Fibroblast of skin of right biceps (primary cell): ENCODE results near the gene RAB33B.
"Not testable (repeated sequence)": the region's sequence is repeated elsewhere in the genome, so short reads cannot be mapped to it uniquely, and the experiment has no call there.

ENCODE experiments used
- DNase-seq: peaks from one replicate; pipeline ENCODE4 v3.0.0-alpha.2; 2013

The RAB33B gene

DNA sequence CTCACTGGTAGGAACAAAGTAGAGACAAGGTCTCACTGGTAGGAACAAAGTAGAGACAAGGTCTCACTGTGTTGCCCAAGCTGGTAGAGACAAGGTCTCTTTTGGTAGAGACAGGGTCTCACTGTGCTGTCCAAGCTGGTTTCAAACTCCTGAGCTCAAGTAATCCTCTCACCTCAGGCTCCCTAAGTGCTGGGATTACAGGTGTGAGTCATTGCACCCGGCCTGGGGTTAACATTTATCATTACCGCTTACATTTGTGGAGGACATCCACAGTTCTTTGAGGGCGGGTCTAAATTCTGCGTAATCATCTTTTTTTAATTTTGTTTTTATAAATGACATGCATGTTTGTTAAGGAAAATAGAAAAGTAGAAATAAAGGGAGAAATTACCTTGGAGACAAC lies 12.0 kb downstream of the RAB33B start:
- no peak for DNase-seq

DNA sequence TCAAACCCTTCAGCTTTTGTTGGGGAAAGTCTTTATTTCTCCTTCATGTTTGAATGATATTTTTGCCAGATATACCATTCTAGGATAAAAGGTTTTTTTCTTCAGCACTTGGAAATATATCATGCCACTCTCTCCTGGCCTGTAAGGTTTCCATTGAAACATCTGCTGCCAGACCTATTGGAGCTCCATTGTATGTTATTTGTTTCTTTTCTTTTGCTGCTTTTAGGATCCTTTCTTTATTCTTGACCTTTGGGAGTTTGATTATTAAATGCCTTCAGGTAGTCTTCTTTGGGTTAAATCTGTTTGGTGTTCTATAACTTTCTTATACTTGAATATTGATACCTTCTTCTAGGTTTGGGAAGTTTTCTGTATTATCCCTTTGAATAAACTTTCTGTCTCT lies 14.8 kb downstream of the RAB33B start:
- DNase-seq: not testable (repeated sequence)

DNA sequence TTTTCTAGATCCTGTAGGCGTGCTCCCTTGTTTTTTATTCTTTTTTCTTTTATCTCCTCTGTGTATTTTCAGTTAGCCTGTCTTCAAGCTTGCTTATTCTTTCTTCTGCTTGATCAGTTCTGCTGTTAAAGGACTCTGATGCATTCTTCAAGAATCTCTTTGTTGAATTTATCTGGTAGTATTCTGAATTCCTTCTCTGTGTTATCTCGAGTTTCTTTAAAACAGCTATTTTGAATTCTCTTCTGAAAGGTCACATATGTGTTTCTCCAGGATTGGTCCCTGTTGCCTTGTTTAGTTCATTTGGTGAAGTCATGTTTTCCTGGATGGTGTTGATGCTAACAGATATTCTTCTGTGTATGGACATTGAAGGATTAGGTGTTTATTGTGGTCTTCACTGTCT lies 15.3 kb downstream of the RAB33B start:
- no peak for DNase-seq

DNA sequence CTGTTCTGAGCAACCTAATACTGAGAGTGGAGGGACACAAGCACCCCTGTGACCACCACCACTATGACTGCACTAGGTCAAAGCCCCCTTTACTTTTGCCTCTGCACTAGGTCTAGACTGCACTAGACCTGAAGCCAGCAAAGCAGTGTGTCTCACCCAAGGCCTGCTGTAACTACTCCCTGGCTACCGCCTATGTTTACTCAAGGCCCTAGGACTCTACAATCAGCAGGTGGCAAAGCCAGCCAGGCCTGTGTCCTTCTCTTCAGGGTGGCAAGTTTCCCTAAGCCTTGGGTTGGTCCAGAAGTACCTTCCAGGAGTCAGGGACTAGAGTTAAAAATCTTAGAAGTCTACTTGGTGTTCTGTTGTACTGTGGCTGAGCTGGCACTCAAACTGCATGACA lies 15.9 kb downstream of the RAB33B start:
- DNase-seq: no peak

DNA sequence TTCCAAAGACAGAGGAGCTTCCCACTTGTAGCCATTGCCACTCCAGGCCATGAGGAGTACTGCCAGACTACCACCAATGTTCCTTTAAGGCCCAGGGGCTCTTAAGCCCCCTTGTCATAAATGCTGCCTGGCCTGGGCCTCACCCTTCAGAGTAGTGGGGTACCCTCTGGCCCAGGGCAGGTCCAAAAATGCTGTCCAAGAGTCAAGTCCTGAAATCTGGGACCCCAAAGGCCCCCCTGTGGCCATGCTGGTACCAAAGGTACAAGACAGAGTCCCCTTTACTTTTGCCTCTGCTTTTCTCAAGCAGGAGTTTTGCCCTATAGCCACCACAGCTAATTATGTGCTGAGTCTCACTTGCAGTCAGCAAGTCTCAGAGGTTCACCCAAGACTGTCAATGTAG lies 16.4 kb downstream of the RAB33B start:
- no peak for DNase-seq

DNA sequence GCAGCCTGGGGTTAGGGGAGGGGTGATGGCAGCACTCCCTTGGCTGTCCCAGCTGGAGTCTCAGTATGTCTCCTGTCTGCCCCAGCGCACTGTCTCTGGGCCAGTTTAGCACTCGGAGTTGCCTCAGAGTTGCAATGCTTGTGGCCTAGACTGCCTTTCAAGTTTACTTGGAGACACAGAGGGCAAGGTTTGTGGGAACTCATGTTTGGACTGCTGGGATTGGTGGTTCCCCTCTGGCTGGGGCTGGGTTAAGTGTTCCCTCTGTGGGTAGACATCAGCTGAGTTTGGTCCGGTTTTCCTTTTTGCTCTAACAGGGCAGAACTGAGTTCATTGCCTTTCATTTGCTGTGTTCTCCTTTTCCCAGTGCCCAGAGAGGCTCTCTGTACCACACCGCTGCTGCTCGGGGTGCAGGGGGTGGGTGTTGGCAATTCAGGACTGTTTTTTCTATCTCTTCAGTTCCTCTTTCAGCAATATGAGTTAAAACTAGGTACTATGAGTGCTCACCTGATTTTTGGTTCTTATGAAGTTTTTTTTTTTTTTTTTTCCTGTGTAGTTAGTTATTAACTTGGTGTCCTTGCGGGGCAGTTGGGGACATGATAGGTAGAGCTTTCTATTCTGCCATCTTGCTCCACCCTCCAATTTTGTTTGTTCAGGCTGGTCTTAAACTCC lies 17.2 kb downstream of the RAB33B start:
- DNase-seq: no peak

DNA sequence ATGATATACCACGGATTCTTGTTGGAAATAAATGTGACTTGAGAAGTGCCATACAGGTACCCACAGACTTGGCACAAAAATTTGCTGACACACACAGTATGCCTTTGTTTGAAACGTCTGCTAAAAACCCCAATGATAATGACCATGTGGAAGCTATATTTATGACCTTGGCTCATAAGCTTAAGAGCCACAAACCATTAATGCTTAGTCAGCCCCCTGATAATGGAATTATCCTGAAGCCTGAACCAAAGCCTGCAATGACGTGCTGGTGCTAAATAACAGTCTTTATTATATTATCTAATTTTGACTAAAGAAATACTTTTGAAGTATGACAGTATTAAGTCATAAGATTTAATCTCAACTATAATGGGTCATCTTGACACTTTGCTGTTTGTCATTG lies 18.9 kb downstream of the RAB33B start:
- DNase-seq: no peak

DNA sequence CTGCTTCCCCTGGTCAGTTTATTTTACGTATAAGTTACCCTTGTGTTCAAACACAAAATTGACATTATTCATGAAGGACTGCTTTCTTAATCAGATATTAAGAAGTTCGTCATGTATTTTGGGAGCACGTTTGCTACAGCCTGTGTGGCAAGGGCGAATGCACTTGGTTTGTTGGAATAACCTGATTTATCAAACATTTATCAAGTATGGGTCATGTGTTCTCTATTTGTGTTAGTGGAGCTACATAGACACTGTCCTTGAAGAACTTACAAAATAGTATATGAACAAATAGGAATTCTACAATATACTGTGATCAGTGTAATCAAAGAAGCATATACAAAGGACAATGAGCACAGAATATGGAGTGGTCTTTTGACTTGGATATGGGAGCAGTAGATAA lies 22.4 kb downstream of the RAB33B start:
- DNase-seq: no peak

DNA sequence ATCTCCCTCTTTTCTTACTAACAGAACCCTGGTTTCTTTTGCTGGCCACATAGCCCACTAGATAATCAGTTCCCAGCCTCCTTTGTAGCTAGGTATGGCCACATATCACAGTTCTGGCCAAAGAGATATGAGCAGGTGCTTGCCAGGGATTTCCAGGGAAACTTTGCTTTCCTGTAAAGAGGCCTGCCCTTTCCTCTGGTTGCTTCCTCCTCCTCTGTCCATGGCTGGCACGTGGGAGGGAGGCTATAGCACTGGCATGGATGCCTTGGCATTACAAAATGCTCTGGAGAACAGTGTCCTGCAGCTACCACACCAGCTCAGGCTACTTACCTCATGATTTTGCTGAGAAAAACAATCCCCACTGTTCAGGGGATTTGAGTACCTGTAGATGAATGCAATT lies 27.5 kb downstream of the RAB33B start:
- no peak for DNase-seq

DNA sequence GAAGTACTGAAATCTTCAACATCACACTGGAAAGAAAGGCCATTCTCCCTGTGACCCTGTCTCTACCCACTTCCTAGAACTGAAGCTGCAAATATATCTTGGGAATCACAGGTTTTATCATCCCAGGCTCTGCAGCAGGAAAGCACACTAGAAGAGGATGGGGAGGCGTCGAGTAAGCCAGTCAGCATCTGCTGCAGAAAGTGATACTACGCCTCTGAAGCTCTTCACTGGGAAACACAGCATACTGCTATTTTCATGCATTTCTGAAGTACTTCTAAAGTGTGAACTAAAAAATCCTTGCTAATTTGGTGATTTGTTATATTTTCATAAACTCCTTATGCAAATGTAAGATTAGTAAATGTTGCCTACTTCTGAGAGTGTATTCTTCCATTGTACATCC lies 29.1 kb downstream of the RAB33B start:
- DNase-seq: no peak

DNA sequence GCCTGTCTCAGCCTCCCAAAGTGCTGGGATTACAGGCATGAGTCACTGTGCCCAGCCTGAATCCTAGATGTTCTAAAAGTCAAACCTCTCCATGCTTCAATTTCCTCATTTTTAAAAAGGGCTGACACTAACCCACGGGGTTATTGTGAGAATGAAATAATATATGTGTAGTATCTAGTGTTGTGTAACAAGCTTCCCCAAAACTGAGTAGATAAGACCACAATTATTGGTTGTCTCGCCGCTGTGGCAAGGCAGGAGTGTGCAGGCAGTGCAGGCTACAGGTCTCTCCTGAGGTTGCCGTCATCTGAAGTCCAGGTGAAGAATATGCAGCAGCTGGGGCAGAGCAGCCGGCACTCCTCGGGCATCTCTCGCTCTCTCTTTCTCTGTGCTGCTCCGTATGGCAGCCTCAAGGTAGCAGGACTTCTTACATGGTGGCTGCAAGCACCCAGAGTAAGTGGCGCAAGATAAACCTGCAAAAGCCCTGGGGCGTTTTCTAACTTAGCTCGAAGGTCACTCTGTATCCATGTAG lies 30.9 kb downstream of the RAB33B start:
- no peak for DNase-seq

DNA sequence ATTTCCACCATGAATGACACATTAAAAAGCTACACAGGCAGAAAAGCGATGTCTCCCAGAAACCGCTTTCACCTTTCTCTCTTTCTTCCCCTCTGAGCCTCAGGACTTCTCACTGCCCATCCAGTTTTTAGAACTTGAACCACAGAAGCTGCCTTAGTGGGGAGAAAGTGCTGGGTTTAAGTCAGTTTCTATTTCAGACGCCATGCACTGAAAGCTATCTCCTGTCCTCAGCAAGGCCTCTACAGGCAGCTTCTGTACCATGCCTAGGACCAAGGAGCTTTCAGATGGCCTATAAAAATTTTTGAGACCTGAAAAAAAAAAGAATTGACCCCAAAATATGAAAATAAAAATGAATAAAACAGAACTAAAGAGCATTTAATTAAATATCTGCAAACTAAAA lies 34.5 kb downstream of the RAB33B start:
- DNase-seq: no peak

DNA sequence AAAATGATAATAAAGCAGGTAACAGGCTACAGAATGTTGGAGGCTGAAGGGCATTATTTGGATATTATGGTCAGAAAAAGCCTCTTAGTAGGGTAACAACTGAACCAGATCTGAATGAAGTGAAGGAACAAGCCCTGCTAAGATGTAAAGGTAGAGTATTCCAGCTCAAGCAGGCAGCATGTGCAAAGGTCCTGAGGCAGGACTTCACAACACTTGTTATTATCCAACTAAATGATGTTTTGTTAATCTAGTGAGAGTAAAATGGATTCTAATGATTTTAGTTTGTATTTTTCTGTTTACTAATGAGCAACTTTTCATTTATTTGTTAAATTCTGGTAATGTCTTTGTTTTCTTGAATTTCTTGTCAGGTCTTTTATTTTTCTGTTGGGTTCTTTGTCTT lies 35.7 kb downstream of the RAB33B start:
- no peak for DNase-seq

DNA sequence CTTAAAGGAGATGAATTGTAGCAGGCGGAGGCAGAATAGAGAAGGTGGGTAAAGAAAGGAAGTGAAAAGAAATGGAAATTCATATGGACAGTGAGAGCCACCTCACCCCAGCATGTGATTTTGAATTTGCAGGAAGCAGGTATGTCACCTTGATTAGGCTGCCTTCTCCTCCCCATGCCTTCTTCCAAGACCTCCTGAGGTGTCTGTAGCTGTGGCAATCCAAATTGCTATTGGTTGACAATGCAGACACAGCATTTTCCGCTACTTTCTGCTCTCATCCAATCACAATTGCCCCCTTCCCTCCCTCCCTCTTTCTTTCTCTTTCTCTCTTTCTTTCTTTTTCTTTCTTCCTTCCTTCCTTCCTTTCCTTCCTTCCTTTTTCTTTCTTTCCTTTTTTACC lies 38.5 kb downstream of the RAB33B start:
- no peak for DNase-seq

DNA sequence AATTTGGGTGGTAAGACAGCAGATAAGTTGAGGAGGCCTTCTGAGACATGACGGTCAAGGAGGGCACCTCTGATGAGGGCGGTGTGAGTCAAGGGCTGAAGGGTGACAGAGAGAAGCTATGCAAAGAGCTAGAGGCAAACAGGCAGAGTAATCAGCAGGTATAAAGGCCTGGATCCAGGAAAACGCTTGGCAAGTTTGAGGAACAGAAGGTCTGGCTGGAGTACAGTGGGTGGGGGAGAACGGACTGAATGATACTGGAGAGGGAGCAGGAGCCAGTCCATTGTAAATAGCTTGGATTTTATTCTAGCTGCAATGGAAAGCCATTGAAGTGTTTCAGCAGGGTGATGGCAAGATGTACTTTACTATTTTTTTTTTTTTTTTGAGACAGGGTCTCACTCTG lies 39.3 kb downstream of the RAB33B start:
- DNase-seq: no peak

DNA sequence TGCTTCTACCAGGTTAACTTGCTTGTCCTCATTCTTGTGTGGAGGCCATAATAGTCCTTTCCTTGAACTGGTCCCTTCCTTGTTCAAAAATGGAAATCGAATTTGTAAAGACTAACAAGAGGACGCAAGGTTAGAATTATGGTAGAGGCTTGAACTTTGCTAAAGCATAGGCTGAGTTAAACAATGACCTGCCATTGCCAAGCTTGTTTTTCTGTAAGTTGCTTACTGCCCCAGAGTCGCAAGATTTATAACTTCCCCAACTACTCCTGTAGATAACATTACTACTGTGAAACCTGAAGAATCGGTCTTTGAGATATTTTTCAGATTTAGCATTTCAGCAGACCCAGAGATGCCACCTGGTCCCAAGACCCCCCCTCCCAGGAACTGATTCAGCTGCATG lies 45.3 kb downstream of the RAB33B start:
- no peak for DNase-seq

DNA sequence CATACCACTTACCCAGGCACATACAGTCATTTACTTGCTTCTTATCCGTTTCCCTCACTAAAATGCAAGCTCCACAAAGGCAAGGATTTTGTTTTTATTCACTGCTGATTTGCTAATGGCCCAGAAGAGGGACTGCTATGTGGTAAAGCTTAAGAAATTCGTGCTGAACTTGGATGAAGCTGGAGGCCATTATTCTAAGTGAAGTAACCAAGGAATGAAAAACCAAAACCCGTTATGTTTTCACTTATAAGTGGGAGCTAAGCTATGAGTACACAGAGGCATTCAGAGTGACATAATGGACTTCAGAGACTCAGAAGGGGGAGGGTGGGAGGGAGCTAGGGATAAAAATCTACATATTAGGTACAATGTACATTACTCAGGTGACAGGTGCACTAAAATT lies 47.2 kb downstream of the RAB33B start:
- peak; percentile 9 for DNase-seq

DNA sequence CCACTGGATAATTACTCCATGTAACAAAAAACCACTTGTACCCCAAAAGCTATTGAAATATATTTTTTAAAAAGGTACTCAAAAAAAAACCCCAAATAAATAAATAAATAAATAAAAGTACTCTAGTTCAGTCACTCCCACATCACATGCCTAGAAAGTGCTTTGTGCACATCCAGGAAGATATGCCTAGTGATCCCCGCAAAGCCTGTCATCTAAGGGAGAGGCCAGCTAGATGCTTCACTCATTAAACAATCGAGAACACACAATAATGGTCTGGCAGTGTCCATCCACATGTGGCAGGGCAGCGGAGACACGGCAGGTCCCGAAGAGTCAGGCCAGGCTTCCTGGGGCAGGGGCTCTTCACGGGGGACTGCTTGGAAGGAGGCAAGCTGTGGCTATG lies 47.6 kb downstream of the RAB33B start:
- no peak for DNase-seq

DNA sequence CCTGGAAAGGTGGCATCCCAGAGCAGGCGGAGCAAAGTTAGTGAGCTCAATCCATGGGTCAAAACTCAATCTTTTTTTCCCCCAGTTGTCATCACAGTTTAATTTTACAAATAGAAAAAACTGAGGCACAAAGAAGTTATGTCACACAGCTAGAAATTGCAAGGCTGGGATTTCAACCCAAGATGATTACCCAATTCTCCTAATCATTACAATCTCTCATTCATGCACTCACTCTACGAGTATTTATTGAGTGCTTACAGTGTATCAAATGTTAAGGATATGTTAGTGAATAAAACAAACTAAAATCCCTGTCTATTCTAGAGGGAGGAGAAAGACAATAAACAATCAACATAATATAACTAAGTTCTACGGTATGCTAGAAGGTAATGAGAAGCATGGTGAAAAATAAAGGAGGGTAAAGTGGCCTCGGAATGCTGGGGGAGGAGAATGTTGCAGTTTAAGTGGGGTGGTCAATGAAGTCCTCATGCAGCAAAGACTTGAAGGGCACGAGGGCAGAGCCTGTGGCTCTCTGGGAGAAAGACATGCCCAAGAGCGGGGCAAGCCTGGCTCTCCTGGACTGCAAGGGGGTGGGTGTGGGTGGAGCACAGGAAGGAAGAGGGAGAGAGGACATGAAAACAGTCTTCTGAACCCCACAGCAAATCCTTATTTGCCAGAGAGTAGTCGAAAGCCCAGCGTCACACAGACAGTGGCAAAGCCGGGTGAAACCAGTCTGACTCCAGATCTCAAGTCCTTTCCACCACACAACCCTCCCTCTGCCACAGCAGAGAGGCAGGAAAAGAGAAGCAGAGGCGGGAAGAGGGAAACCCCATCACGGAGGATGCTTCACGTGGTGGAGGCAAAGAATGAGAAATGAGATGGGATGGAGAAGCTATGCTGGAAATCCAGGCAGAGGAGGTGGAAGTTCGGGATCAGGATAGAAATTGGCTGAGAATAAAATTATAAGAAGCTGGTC lies 48.3 kb downstream of the RAB33B start:
- DNase-seq: no peak

DNA sequence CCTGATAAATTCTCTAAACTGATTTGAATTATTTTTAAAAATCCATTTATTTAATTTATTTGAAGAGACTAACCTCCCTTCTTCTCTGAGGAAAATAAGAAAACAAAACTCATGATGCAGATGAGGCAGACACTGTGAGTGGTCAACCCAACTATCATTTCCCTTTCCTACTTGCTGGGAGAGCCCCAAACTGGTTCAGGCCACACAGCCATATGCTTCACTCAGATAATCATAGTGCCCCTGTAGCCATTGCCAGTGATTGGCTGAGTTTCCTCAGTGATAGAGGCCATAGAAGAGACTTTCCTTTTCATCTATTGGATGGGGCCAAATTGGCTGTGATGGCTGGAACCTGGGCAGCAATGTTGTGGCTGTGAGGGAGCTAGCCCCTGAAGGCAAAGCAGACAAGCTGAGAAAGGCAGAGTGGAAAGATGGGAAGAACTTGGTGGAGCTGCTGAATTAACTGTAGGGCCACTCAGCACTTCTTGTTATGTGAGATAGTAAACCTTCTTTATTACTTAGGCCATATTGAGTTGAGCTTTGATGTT lies 49.8 kb downstream of the RAB33B start:
- DNase-seq: no peak

DNA sequence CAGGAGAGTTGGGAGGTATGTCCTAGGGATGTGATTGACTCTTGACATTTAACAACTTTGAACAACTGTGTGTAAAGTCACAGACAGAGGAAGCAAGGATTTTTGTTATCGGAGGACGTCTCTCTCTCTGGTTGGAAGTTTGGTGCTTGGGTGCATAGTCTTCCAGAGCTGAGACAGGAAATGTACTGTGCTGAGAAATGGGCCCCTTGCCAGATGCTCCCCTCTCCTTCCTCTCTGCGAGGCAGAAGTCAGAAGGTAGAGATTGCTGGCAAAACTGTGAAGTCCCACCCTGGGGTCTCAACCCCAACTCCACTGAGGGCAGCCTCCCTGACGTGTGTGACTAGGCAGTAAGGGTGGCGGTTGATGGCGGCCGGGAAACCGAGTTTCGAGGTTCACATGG lies 52.9 kb downstream of the RAB33B start:
- no peak for DNase-seq

DNA sequence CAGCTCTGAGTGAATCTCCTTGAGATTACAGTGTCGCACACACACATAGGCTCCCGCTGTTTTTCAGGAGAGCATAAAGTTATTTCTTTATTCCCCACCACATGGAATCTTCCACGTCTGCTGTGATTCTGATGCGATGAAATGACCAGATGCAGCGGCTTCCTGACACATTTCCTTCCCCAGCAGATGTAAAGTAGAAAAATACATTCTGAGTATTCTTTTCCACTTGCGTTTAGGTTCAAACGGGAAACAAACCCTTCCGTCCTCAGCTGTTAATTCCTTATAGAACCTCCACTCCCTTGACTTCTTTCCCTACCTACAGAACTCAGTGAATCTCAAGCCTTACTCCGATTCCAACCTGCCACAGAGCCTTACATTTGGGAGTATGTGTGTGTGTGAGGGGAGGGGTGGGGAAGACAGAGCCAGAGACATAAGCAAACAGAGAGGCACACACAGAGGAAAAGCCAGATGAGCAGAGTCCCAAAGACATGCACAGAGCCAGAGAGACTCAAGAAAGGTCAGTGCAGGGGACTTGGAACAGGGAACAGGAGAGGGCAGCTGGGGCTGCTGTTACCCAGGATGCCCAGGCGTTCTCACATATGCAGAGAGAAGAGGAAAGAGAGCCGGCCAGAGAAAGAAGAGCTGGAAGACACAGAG lies 54.8 kb downstream of the RAB33B start:
- DNase-seq: no peak

DNA sequence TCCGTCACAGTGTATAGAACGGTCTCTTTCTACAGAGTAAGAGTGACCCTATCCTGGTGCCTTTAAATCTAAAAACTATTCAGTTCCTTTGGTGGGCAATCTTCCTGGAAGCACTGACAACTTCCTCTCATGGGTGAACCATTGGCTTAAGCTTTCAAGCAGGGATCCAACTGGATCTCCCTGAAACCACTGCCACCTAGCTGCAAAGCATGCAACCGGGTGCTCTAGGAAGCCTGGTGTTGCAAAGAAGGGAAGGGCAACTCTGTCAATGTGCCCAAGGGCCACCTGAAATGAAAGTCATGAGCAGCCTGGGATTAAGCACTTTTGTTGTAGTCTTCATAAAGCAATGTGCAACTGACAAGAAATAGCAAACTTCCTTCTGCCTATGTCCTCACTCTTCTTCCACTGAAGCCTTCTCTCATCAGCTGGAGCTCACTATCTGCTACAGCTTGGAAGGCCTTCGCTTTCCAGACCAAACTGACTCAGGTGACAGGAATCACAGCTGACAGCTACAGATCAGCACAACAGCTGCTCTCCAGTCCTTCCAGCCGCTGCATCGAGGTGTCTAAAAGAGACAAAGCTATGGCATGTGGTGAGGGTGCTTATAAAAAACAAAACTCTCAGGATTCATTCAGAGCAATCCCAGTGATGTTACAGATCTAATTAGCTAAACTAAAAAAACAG lies 55.9 kb downstream of the RAB33B start:
- no peak for DNase-seq
